H9 (cell line): ENCODE results near the gene SPATA6. TPM values are rescaled to one million over a fixed set of nuclear protein-coding genes. Genes with fewer than 3 reads are reported as not detected.

Experiments
- DNase-seq: peaks from one replicate; pipeline ENCODE4 v3.0.0-alpha.2; 2017
- H2AFZ ChIP-seq: one replicate; pipeline ENCODE4 v1.6.1; 2013; ENCODE audit warnings: mild to moderate bottlenecking, low read length, control low read depth, moderate library complexity
- H2AK5ac ChIP-seq: 2 replicates; pipeline ENCODE4 v1.6.1; 2013; ENCODE audit warnings: low read length, control low read depth, mixed read lengths; ENCODE audit not compliant: insufficient read length
- H2BK120ac ChIP-seq: one replicate; pipeline ENCODE4 v1.6.1; 2013; ENCODE audit warnings: low read depth, mild to moderate bottlenecking, low read length, control low read depth, inconsistent platforms; ENCODE audit not compliant: poor library complexity, severe bottlenecking
- H2BK12ac ChIP-seq: 2 replicates; pipeline ENCODE4 v1.6.1; 2013; ENCODE audit warnings: low read length, control low read depth, mixed read lengths, low read depth; ENCODE audit not compliant: insufficient read length
- H2BK15ac ChIP-seq: 2 replicates; pipeline ENCODE4 v1.6.1; 2013; ENCODE audit warnings: low read depth, low read length, control low read depth
- H2BK20ac ChIP-seq: one replicate; pipeline ENCODE4 v1.6.1; 2013; ENCODE audit warnings: low read depth, mild to moderate bottlenecking, low read length, control low read depth, inconsistent platforms; ENCODE audit not compliant: poor library complexity, severe bottlenecking
- H2BK5ac ChIP-seq: 2 replicates; pipeline ENCODE4 v1.6.1; 2013; ENCODE audit warnings: low read length, control low read depth, mixed read lengths; ENCODE audit not compliant: insufficient read length
- H3K14ac ChIP-seq: 2 replicates; pipeline ENCODE4 v1.6.1; 2013; ENCODE audit warnings: low read length, control low read depth; ENCODE audit not compliant: insufficient read depth
- H3K18ac ChIP-seq: 2 replicates; pipeline ENCODE4 v1.6.1; 2013; ENCODE audit warnings: low read depth, mild to moderate bottlenecking, mixed read lengths, low read length, control low read depth; ENCODE audit not compliant: insufficient read length
- H3K23ac ChIP-seq: 2 replicates; pipeline ENCODE4 v1.6.1; 2013; ENCODE audit warnings: low read length, control low read depth, mixed read lengths, low read depth; ENCODE audit not compliant: insufficient read length
- H3K23me2 ChIP-seq: 2 replicates; pipeline ENCODE4 v1.6.1; 2013; ENCODE audit warnings: low read depth, mild to moderate bottlenecking, mixed read lengths, low read length, control low read depth; ENCODE audit not compliant: insufficient read length, poor library complexity, severe bottlenecking
- H3K27ac ChIP-seq: 2 replicates; pipeline ENCODE4 v1.5.1; 2013; ENCODE audit warnings: low read length, control low read depth, mixed read lengths, low read depth; ENCODE audit not compliant: insufficient read length
- H3K27me3 ChIP-seq: 2 replicates; pipeline ENCODE4 v1.6.1; 2013; ENCODE audit warnings: low read length, control low read depth, inconsistent platforms; ENCODE audit not compliant: insufficient read depth
- H3K4ac ChIP-seq: 2 replicates; pipeline ENCODE4 v1.6.1; 2013; ENCODE audit warnings: low read depth, mild to moderate bottlenecking, control low read depth, inconsistent platforms, low read length, moderate library complexity
- H3K4me1 ChIP-seq: 2 replicates; pipeline ENCODE4 v1.6.1; 2013; ENCODE audit warnings: low read length, control low read depth, inconsistent platforms; ENCODE audit not compliant: insufficient read depth
- H3K4me2 ChIP-seq: 2 replicates; pipeline ENCODE4 v1.6.1; 2013; ENCODE audit warnings: low read length, control low read depth, mixed read lengths; ENCODE audit not compliant: insufficient read length, insufficient read depth
- H3K56ac ChIP-seq: 2 replicates; pipeline ENCODE4 v1.6.1; 2013; ENCODE audit warnings: low read depth, mild to moderate bottlenecking, mixed read lengths, low read length, control low read depth; ENCODE audit not compliant: insufficient read length
- H3K79me1 ChIP-seq: 2 replicates; pipeline ENCODE4 v1.6.1; 2013; ENCODE audit warnings: low read depth, mild to moderate bottlenecking, moderate library complexity, low read length, control low read depth, inconsistent platforms; ENCODE audit not compliant: insufficient read depth, poor library complexity, severe bottlenecking
- H3K79me2 ChIP-seq: 2 replicates; pipeline ENCODE4 v1.6.1; 2013; ENCODE audit warnings: low read length, control low read depth, inconsistent platforms; ENCODE audit not compliant: insufficient read depth
- H3K9ac ChIP-seq: 2 replicates; pipeline ENCODE4 v1.6.1; 2013; ENCODE audit warnings: low read length, control low read depth, mixed read lengths; ENCODE audit not compliant: insufficient read length; ENCODE audit errors: extremely low read depth
- H3K9me3 ChIP-seq: one replicate; pipeline ENCODE4 v1.6.1; 2013; ENCODE audit warnings: low read depth, low read length, inconsistent platforms; ENCODE audit not compliant: control insufficient read depth
- H3T11ph ChIP-seq: one replicate; pipeline ENCODE4 v1.6.1; 2013; ENCODE audit warnings: mild to moderate bottlenecking, low read length, control low read depth, inconsistent platforms
- H4K20me1 ChIP-seq: one replicate; pipeline ENCODE4 v1.6.1; 2013; ENCODE audit not compliant: control insufficient read depth, insufficient read length, insufficient read depth
- H4K5ac ChIP-seq: 2 replicates; pipeline ENCODE4 v1.6.1; 2013; ENCODE audit warnings: low read depth, mild to moderate bottlenecking, mixed read lengths, low read length, control low read depth; ENCODE audit not compliant: insufficient read length
- H4K8ac ChIP-seq: replicated peaks from 2 replicates; pipeline ENCODE4 v1.6.1; 2013; ENCODE audit warnings: low read length, control low read depth, mixed read lengths, low read depth; ENCODE audit not compliant: insufficient read length
- H4K91ac ChIP-seq: 2 replicates; pipeline ENCODE4 v1.6.1; 2013; ENCODE audit warnings: low read depth, mild to moderate bottlenecking, moderate library complexity, mixed read lengths, low read length, control low read depth; ENCODE audit not compliant: insufficient read length
- H3K27ac Mint-ChIP-seq, 3 experiments: 2 replicates in 2 of 3; 3 replicates in 1 of 3; pipeline ENCODE4 v1.8.0; 2020 to 2021; ENCODE audit warnings: mixed read lengths in 3 of 3, mild to moderate bottlenecking in 1 of 3, moderate library complexity in 1 of 3
- H3K27me3 Mint-ChIP-seq: 2 replicates; pipeline ENCODE4 v1.8.0; 2021; ENCODE audit warnings: low read depth, mild to moderate bottlenecking, moderate library complexity, mixed read lengths
- H3K36me3 Mint-ChIP-seq, 3 experiments: 2 replicates in 2 of 3; 3 replicates in 1 of 3; pipeline ENCODE4 v1.8.0; 2020 to 2021; ENCODE audit warnings: low read depth in 3 of 3, mixed read lengths in 3 of 3; ENCODE audit not compliant: insufficient read depth in 1 of 3
- H3K4me1 Mint-ChIP-seq, 2 experiments: 2 replicates each; pipeline ENCODE4 v1.8.0; 2020; ENCODE audit warnings: mixed read lengths in 2 of 2
- H3K4me3 Mint-ChIP-seq, 2 experiments: 2 replicates in 1 of 2; 3 replicates in 1 of 2; pipeline ENCODE4 v1.8.0; 2020 to 2021; ENCODE audit warnings: mild to moderate bottlenecking in 2 of 2, mixed read lengths in 2 of 2, moderate library complexity in 1 of 2
- H3K9me3 Mint-ChIP-seq, 2 experiments: 2 replicates in 1 of 2; 3 replicates in 1 of 2; pipeline ENCODE4 v1.8.0; 2020; ENCODE audit warnings: mild to moderate bottlenecking in 2 of 2, mixed read lengths in 2 of 2, moderate library complexity in 1 of 2
- CTCF ChIP-seq: fragments of 200-600 bp; sonication (generic); conservative IDR thresholded peaks from 3 replicates; pipeline ENCODE4 v1.8.0; 2021; ENCODE audit warnings: antibody characterized with exemption, mild to moderate bottlenecking
- WGBS: extraction: QIAGEN DNeasy Blood & Tissue Kit; methylation state at CpG from one replicate; pipeline ENCODE4 v1.1.7; 2013; ENCODE audit warnings: missing lambda C conversion rate, low lambda C conversion rate, mixed read lengths; ENCODE audit not compliant: insufficient read length; ENCODE audit errors: extremely low coverage; 5-methylcytosine and 5-hydroxymethylcytosine counted together
- total RNA-seq: library from RNA; stranded (reverse); gene quantifications from 2 replicates; pipeline ENCODE4 v1.2.1, GENCODE V29; 2021

Gene SPATA6
- total RNA-seq, 1 experiment from 2014 or later, result 8.0 TPM

- no peak overlapping the region for H3K4me2 ChIP-seq
- no peaks in the 10 kb centered on the region for H3K79me2 ChIP-seq
- no CpG with 5 or more reads among the region's 1 CpG for WGBS
Observed at GRCh38 chr1:48246727-48247126, 225.3 kb downstream of the SPATA6 start.

More at GRCh38 chr1:48246727-48247126, 225.3 kb downstream of the SPATA6 start:
- DNase-seq, result no peak
- H3K27me3 Mint-ChIP-seq, result peaks cover 2% of the 10 kb centered on the region; the same call in 1 of the 2 replicates
- no peak overlapping the region for H4K8ac ChIP-seq
- H3K27ac Mint-ChIP-seq, result peak overlapping the region in 1 of 3 experiments; percentile 56; a peak in 1 of 7 replicates
- no peak overlapping the region for H3K23ac ChIP-seq
- H4K20me1 ChIP-seq, result no peaks in the 10 kb centered on the region
- TF ChIP-seq CTCF, result no peak
- no peaks in the 10 kb centered on the region for H3K4me1 ChIP-seq
- no peaks in the 10 kb centered on the region for H3K36me3 Mint-ChIP-seq
- no peak overlapping the region for H3K4me3 Mint-ChIP-seq
- no peak overlapping the region for H2BK20ac ChIP-seq
- no peak overlapping the region for H3K4ac ChIP-seq
- H3K56ac ChIP-seq, result no peak overlapping the region
- H3T11ph ChIP-seq, result no peak overlapping the region
- no peaks in the 10 kb centered on the region for H3K9me3 Mint-ChIP-seq
- no peak overlapping the region for H2AFZ ChIP-seq
- no peaks in the 10 kb centered on the region for H3K23me2 ChIP-seq
- H4K91ac ChIP-seq, result no peak overlapping the region
- H3K14ac ChIP-seq, result no peak overlapping the region
- H3K4me1 Mint-ChIP-seq, result peaks cover 6 to 7% of the 10 kb centered on the region in 2 experiments; a peak in 3 of 4 replicates
- no peak overlapping the region for H3K18ac ChIP-seq
- H2BK120ac ChIP-seq, result no peak overlapping the region
- no peaks in the 10 kb centered on the region for H3K27me3 ChIP-seq
- H4K5ac ChIP-seq, result no peak overlapping the region
- no peak overlapping the region for H2BK15ac ChIP-seq
- no peak overlapping the region for H2BK5ac ChIP-seq
- no peak overlapping the region for H3K9ac ChIP-seq
- no peak overlapping the region for H2BK12ac ChIP-seq
- no peaks in the 10 kb centered on the region for H3K9me3 ChIP-seq
- no peak overlapping the region for H3K27ac ChIP-seq
- H2AK5ac ChIP-seq, result no peak overlapping the region
- H3K79me1 ChIP-seq, result no peaks in the 10 kb centered on the region

Other genes with a start within 250 kb of the SPATA6 start
- gene SLC5A9, start 249.5 kb downstream of the SPATA6 start, total RNA-seq, result 0.22 TPM in 1 of 2 replicates, not detected in the other